ENCODE data around the gene GNAS.

The GNAS gene

GRCh38 chr20:58874469-58874868 lies 22.0 kb downstream of the GNAS start:
- in situ Hi-C loops (cut with HindIII; ENCODE audit: low pct_ligation_motif_present, low pct_unique_long_range_greater_than_20kb, low sequenced_read_pairs) = no loop called here
- no peak for DNase-seq

- in situ Hi-C loops (cut with HindIII; ENCODE audit: low pct_ligation_motif_present, low pct_unique_long_range_greater_than_20kb, low sequenced_read_pairs) = no loop called here
- no peak for DNase-seq
These were observed 22.6 kb downstream of the GNAS start for GRCh38 chr20:58875111-58875510.

GRCh38 chr20:58875541-58876134 lies 23.1 kb downstream of the GNAS start:
- peak; percentile 15 for DNase-seq
- in situ Hi-C loops (cut with HindIII; ENCODE audit: low pct_ligation_motif_present, low pct_unique_long_range_greater_than_20kb, low sequenced_read_pairs) = no loop called here

GRCh38 chr20:58876437-58876836 lies 23.9 kb downstream of the GNAS start:
- in situ Hi-C loops (cut with HindIII; ENCODE audit: low pct_ligation_motif_present, low pct_unique_long_range_greater_than_20kb, low sequenced_read_pairs) = no loop called here
- DNase-seq = no peak

- no peak for DNase-seq
- in situ Hi-C loops (cut with HindIII; ENCODE audit: low pct_ligation_motif_present, low pct_unique_long_range_greater_than_20kb, low sequenced_read_pairs) = no loop called here
These were observed 24.8 kb downstream of the GNAS start for GRCh38 chr20:58877050-58877975.

- in situ Hi-C loops (cut with HindIII; ENCODE audit: low pct_ligation_motif_present, low pct_unique_long_range_greater_than_20kb, low sequenced_read_pairs) = no loop called here
- no peak for DNase-seq
These were observed 25.5 kb downstream of the GNAS start for GRCh38 chr20:58877976-58878360.

GRCh38 chr20:58878399-58878798 lies 25.9 kb downstream of the GNAS start:
- in situ Hi-C loops (cut with HindIII; ENCODE audit: low pct_ligation_motif_present, low pct_unique_long_range_greater_than_20kb, low sequenced_read_pairs) = no loop called here
- no peak for DNase-seq

- in situ Hi-C loops (cut with HindIII; ENCODE audit: low pct_ligation_motif_present, low pct_unique_long_range_greater_than_20kb, low sequenced_read_pairs) = no loop called here
- no peak for DNase-seq
These were observed 27.9 kb downstream of the GNAS start for GRCh38 chr20:58880441-58880840.

GRCh38 chr20:58880994-58881752 lies 28.7 kb downstream of the GNAS start:
- peak; percentile 9 for DNase-seq
- in situ Hi-C loops (cut with HindIII; ENCODE audit: low pct_ligation_motif_present, low pct_unique_long_range_greater_than_20kb, low sequenced_read_pairs) = no loop called here

GRCh38 chr20:58882704-58883089 lies 30.2 kb downstream of the GNAS start:
- in situ Hi-C loops (cut with HindIII; ENCODE audit: low pct_ligation_motif_present, low pct_unique_long_range_greater_than_20kb, low sequenced_read_pairs) = no loop called here
- DNase-seq = no peak

- DNase-seq = no peak
- in situ Hi-C loops (cut with HindIII; ENCODE audit: low pct_ligation_motif_present, low pct_unique_long_range_greater_than_20kb, low sequenced_read_pairs) = no loop called here
These were observed 30.8 kb downstream of the GNAS start for GRCh38 chr20:58883241-58883691.

- in situ Hi-C loops (cut with HindIII; ENCODE audit: low pct_ligation_motif_present, low pct_unique_long_range_greater_than_20kb, low sequenced_read_pairs) = no loop called here
- DNase-seq = no peak
These were observed 32.5 kb downstream of the GNAS start for GRCh38 chr20:58884966-58885365.

GRCh38 chr20:58886546-58886945 lies 34.0 kb downstream of the GNAS start:
- in situ Hi-C loops (cut with HindIII; ENCODE audit: low pct_ligation_motif_present, low pct_unique_long_range_greater_than_20kb, low sequenced_read_pairs) = no loop called here
- no peak for DNase-seq

GRCh38 chr20:58888103-58888502 lies 35.6 kb downstream of the GNAS start:
- no peak for DNase-seq
- in situ Hi-C loops (cut with HindIII; ENCODE audit: low pct_ligation_motif_present, low pct_unique_long_range_greater_than_20kb, low sequenced_read_pairs) = no loop called here

GRCh38 chr20:58888521-58889333 lies 36.2 kb downstream of the GNAS start:
- no peak for DNase-seq
- in situ Hi-C loops (cut with HindIII; ENCODE audit: low pct_ligation_motif_present, low pct_unique_long_range_greater_than_20kb, low sequenced_read_pairs) = no loop called here

GRCh38 chr20:58889334-58889760 lies 36.8 kb downstream of the GNAS start:
- in situ Hi-C loops (cut with HindIII; ENCODE audit: low pct_ligation_motif_present, low pct_unique_long_range_greater_than_20kb, low sequenced_read_pairs) = no loop called here
- no peak for DNase-seq

- DNase-seq = no peak
- in situ Hi-C loops (cut with HindIII; ENCODE audit: low pct_ligation_motif_present, low pct_unique_long_range_greater_than_20kb, low sequenced_read_pairs) = no loop called here
These were observed 37.4 kb downstream of the GNAS start for GRCh38 chr20:58889798-58890517.

GRCh38 chr20:58890518-58891085 lies 38.1 kb downstream of the GNAS start:
- in situ Hi-C loops (cut with HindIII; ENCODE audit: low pct_ligation_motif_present, low pct_unique_long_range_greater_than_20kb, low sequenced_read_pairs) = no loop called here
- peak; percentile 72 for DNase-seq

Data from ACHN (cell line).